ENCODE data around the gene RAB37. TPM values are rescaled to one million over a fixed set of nuclear protein-coding genes. Genes with fewer than 3 reads are reported as not detected.

The RAB37 gene
- total and polyA plus RNA-seq, 5 donors: 1.1 to 3.4 (median 1.3) TPM

DNA sequence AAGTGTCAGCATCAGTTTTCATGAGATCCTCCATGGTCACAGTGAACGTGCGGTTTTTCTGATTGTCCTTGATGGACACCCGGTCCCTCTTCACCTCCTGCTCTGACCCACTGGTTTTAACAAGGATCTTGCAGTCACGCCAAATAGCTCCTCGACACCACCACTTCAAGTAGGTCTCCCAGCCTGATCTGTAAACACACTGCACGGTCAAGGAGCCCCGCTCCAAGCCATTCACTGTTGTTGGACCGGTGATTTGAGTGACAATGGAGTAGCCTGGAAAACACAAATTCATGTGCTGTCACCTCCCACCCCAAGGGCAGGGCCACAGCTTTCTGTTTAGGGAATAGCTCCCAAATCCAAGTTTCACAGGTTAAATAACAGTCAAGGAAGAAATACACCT, 32.5 kb upstream of the RAB37 start:
- H3K9me3 ChIP-seq (ENCODE audit: control insufficient read depth, low read length): no peaks in the 10 kb centered on the region
- no peak overlapping the region for H3K27ac ChIP-seq (ENCODE audit: low read length)
- 82% methylated on average over 8 of the region's 8 CpGs for WGBS
- no peaks in the 10 kb centered on the region for H3K4me1 ChIP-seq (ENCODE audit: control insufficient read depth, insufficient read depth, low read length)
- no peaks in the 10 kb centered on the region for H3K27me3 ChIP-seq (ENCODE audit: control insufficient read depth, insufficient read depth)
- DNase-seq: no peak
- H3K4me3 ChIP-seq (ENCODE audit: low read length): no peak overlapping the region
- ATAC-seq: no peak
- intact Hi-C loops (cut with DNase I): no loop called here

GRCh38 chr17:74711058-74711824, 25.8 kb upstream of the RAB37 start:
- ATAC-seq (peak in 1 of 2 donors; percentile 29), DNase-seq (peak in 1 of 3 donors; percentile 5)
- H3K4me3 ChIP-seq (ENCODE audit: low read length): no peak overlapping the region
- H3K9me3 ChIP-seq (ENCODE audit: control insufficient read depth, low read length): no peaks in the 10 kb centered on the region
- intact Hi-C loops (cut with DNase I): no loop called here
- H3K27me3 ChIP-seq (ENCODE audit: control insufficient read depth, insufficient read depth): peaks cover 2% of the 10 kb centered on the region
- 61% methylated on average over 12 of the region's 12 CpGs for WGBS
- H3K27ac ChIP-seq (ENCODE audit: low read length): no peak overlapping the region
- no peaks in the 10 kb centered on the region for H3K4me1 ChIP-seq (ENCODE audit: control insufficient read depth, insufficient read depth, low read length)

GRCh38 chr17:74712301-74712700, 24.8 kb upstream of the RAB37 start:
- no peak for ATAC-seq
- Histone ChIP-seq H3K27ac (ENCODE audit: low read length) (no peak overlapping the region), H3K4me3 (ENCODE audit: low read length) (no peak overlapping the region), H3K4me1 (ENCODE audit: control insufficient read depth, insufficient read depth, low read length) (no peaks in the 10 kb centered on the region), H3K9me3 (ENCODE audit: control insufficient read depth, low read length) (no peaks in the 10 kb centered on the region), H3K27me3 (ENCODE audit: control insufficient read depth, insufficient read depth) (peaks cover 2% of the 10 kb centered on the region)
- 56% methylated on average over 7 of the region's 7 CpGs for WGBS
- intact Hi-C loops (cut with DNase I): no loop called here
- peak in 1 of 3 donors; percentile 19 for DNase-seq

- WGBS: 75% methylated on average over 8 of the region's 8 CpGs
- DNase-seq: peak in 2 of 3 donors; percentile 66
- Histone ChIP-seq H3K27ac (ENCODE audit: low read length) (no peak within 1 kb of the TSS), H3K4me1 (ENCODE audit: control insufficient read depth, insufficient read depth, low read length) (no peaks in the 10 kb centered on the region), H3K4me3 (ENCODE audit: low read length) (no peak within 1 kb of the TSS), H3K9me3 (ENCODE audit: control insufficient read depth, low read length) (no peaks in the 10 kb centered on the region), H3K27me3 (ENCODE audit: control insufficient read depth, insufficient read depth) (peaks cover 2% of the 10 kb centered on the region)
- intact Hi-C loops (cut with DNase I): no loop called here
- peak; percentile 43 to 62 for ATAC-seq
These were observed 24.3 kb upstream of the RAB37 start, which contains the start of gene CD300LF for GRCh38 chr17:74712756-74713155. Gene CD300LF, minus strand, starts transcription at chr17:74712923. Its CDS starts 57 bp downstream, at chr17:74712866.

GRCh38 chr17:74713171-74713755, 23.8 kb upstream of the RAB37 start:
- ATAC-seq: no peak
- no peak overlapping the region for H3K27ac ChIP-seq (ENCODE audit: low read length)
- no peaks in the 10 kb centered on the region for H3K9me3 ChIP-seq (ENCODE audit: control insufficient read depth, low read length)
- no peaks in the 10 kb centered on the region for H3K4me1 ChIP-seq (ENCODE audit: control insufficient read depth, insufficient read depth, low read length)
- DNase-seq: peak in 1 of 3 donors; percentile 49
- peaks cover 2% of the 10 kb centered on the region for H3K27me3 ChIP-seq (ENCODE audit: control insufficient read depth, insufficient read depth)
- WGBS: 80% methylated on average over 12 of the region's 12 CpGs
- intact Hi-C loops (cut with DNase I): no loop called here
- no peak overlapping the region for H3K4me3 ChIP-seq (ENCODE audit: low read length)

- no peak overlapping the region for H3K4me3 ChIP-seq (ENCODE audit: low read length)
- 25% methylated on average over 4 of the region's 4 CpGs for WGBS
- no peaks in the 10 kb centered on the region for H3K9me3 ChIP-seq (ENCODE audit: control insufficient read depth, low read length)
- no peak overlapping the region for H3K27ac ChIP-seq (ENCODE audit: low read length)
- H3K4me1 ChIP-seq (ENCODE audit: control insufficient read depth, insufficient read depth, low read length): no peaks in the 10 kb centered on the region
- DNase-seq (peak in 1 of 3 donors; percentile 7), ATAC-seq (no peak)
- intact Hi-C loops (cut with DNase I): no loop called here
- H3K27me3 ChIP-seq (ENCODE audit: control insufficient read depth, insufficient read depth): peaks cover 2% of the 10 kb centered on the region
These were observed 21.9 kb upstream of the RAB37 start for GRCh38 chr17:74715144-74715543.

DNA sequence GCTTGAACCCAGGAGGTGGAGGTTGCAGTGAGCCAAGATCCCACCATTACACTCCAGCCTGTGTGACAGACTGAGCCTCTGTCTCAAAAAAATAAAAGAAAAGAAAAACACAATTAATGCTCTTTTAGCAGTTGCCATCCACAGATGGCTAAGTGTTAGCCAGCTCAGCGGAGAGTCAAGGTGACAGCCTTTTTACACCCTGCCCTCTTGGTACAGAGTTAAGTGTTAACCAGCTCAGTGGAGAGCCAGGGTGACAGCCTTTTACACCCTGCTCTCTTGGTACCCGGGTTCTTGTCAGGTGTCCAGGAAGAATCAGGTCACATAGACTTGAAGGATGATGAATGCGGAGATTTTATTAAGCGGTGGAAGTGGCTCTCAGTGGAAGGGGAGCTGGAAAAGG, 16.6 kb upstream of the RAB37 start:
- H3K9me3 ChIP-seq (ENCODE audit: control insufficient read depth, low read length): no peaks in the 10 kb centered on the region
- no peak for DNase-seq
- no peak overlapping the region for H3K4me3 ChIP-seq (ENCODE audit: low read length)
- peaks cover 2% of the 10 kb centered on the region for H3K27me3 ChIP-seq (ENCODE audit: control insufficient read depth, insufficient read depth)
- 92% methylated on average over 4 of the region's 4 CpGs for WGBS
- H3K4me1 ChIP-seq (ENCODE audit: control insufficient read depth, insufficient read depth, low read length): no peaks in the 10 kb centered on the region
- no peak overlapping the region for H3K27ac ChIP-seq (ENCODE audit: low read length)
- ATAC-seq: no peak
- intact Hi-C loops (cut with DNase I): no loop called here

DNA sequence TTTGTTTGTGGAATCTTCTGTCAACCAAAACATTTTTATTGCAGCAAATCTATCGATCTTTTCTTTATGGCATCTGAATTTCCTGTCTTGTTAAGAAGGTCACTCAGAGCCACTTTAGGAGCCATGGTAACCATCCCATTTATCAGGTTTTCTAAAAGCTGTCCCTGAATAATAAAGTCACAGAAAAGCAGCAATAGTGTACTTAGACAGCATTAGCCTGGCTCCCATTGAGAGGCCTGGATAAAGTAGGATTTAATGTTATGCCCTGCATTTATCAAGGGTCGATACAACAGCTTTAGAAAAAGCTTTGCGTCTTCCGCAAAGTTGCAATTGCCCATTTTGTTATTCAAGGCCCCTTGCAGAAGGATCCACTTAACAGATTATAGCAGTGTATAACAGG, 14.3 kb upstream of the RAB37 start:
- Histone ChIP-seq H3K4me3 (ENCODE audit: low read length) (no peak overlapping the region), H3K27me3 (ENCODE audit: control insufficient read depth, insufficient read depth) (no peaks in the 10 kb centered on the region), H3K9me3 (ENCODE audit: control insufficient read depth, low read length) (no peaks in the 10 kb centered on the region), H3K27ac (ENCODE audit: low read length) (no peak overlapping the region), H3K4me1 (ENCODE audit: control insufficient read depth, insufficient read depth, low read length) (no peaks in the 10 kb centered on the region)
- ATAC-seq: no peak
- 91% methylated on average over 4 of the region's 4 CpGs for WGBS
- intact Hi-C loops (cut with DNase I): no loop called here
- DNase-seq: no peak

DNA sequence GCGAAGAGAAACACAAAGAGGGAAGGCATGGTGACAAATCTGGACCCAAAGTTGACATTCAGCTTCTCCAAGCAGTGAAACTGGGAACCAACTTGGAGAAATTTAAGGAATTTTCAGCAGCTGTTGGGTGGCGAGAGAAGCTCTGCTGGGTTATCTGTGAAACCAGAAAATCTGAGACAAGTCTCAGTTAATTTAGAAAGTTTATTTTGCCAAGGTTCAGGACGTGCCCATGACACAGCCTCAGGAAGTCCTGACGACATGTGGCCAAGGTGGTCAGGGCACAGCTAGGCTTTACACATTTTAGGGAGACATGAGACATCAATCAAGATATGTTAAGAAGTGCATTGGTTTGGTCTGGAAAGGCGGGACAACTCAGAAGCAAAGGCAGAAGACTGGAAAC, 13.2 kb upstream of the RAB37 start:
- Histone ChIP-seq H3K4me3 (ENCODE audit: low read length) (no peak overlapping the region), H3K9me3 (ENCODE audit: control insufficient read depth, low read length) (no peaks in the 10 kb centered on the region), H3K27ac (ENCODE audit: low read length) (no peak overlapping the region), H3K27me3 (ENCODE audit: control insufficient read depth, insufficient read depth) (no peaks in the 10 kb centered on the region), H3K4me1 (ENCODE audit: control insufficient read depth, insufficient read depth, low read length) (no peaks in the 10 kb centered on the region)
- DNase-seq (no peak), ATAC-seq (no peak)
- intact Hi-C loops (cut with DNase I): no loop called here
- 51% methylated on average over 5 of the region's 5 CpGs for WGBS

GRCh38 chr17:74725111-74725510, 11.9 kb upstream of the RAB37 start:
- Histone ChIP-seq H3K9me3 (ENCODE audit: control insufficient read depth, low read length) (no peaks in the 10 kb centered on the region), H3K4me1 (ENCODE audit: control insufficient read depth, insufficient read depth, low read length) (no peaks in the 10 kb centered on the region), H3K27me3 (ENCODE audit: control insufficient read depth, insufficient read depth) (no peaks in the 10 kb centered on the region), H3K27ac (ENCODE audit: low read length) (no peak overlapping the region), H3K4me3 (ENCODE audit: low read length) (no peak overlapping the region)
- ATAC-seq (no peak), DNase-seq (no peak)
- WGBS: 79% methylated on average over 3 of the region's 3 CpGs
- intact Hi-C loops (cut with DNase I): no loop called here

DNA sequence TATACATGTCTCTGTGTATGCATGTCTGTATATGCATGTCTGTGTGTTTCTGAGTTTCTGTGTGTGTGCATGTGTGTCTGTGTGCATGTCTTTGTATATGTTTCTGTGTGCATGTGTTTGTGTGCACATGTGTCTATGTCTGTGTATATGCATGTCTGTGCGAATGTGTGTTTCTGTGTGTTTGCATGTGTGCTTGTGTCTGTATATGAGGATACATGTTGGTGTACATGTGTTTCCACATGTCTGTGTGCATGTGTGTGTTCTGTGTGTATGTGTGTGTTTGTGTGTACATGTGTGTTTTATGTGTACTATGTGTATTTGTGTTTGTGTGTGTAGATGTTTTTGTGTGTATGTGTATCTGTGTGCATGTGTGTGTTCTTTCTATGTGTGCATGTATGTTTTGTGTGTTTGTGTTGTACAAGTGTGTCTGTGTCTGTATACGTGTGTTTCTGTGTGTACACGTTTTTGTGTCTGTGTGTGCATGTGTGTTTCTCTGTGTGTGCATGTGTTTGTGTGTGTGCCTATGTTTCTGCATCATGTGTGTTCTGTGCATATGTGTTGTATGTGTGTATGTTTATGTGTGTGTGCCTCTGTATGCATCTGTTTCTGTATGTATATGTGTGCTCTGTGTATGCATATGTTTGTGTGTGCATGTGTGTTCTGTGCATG, 8.9 kb upstream of the RAB37 start:
- no peak for DNase-seq
- Histone ChIP-seq H3K9me3 (ENCODE audit: control insufficient read depth, low read length) (no peaks in the 10 kb centered on the region), H3K27ac (ENCODE audit: low read length) (no peak overlapping the region), H3K4me1 (ENCODE audit: control insufficient read depth, insufficient read depth, low read length) (no peaks in the 10 kb centered on the region), H3K4me3 (ENCODE audit: low read length) (no peak overlapping the region), H3K27me3 (ENCODE audit: control insufficient read depth, insufficient read depth) (no peaks in the 10 kb centered on the region)
- 90% methylated on average over 3 of the region's 3 CpGs for WGBS
- no peak for ATAC-seq
- intact Hi-C loops (cut with DNase I): no loop called here

Data from right cardiac atrium (tissue), 5 donors.